ENCODE results near the gene PCDH1. TPM values are rescaled to one million over a fixed set of nuclear protein-coding genes. Genes with fewer than 3 reads are reported as not detected.

The PCDH1 gene
- total RNA-seq, 1 experiment from 2014 or later: 0.45 TPM

DNA sequence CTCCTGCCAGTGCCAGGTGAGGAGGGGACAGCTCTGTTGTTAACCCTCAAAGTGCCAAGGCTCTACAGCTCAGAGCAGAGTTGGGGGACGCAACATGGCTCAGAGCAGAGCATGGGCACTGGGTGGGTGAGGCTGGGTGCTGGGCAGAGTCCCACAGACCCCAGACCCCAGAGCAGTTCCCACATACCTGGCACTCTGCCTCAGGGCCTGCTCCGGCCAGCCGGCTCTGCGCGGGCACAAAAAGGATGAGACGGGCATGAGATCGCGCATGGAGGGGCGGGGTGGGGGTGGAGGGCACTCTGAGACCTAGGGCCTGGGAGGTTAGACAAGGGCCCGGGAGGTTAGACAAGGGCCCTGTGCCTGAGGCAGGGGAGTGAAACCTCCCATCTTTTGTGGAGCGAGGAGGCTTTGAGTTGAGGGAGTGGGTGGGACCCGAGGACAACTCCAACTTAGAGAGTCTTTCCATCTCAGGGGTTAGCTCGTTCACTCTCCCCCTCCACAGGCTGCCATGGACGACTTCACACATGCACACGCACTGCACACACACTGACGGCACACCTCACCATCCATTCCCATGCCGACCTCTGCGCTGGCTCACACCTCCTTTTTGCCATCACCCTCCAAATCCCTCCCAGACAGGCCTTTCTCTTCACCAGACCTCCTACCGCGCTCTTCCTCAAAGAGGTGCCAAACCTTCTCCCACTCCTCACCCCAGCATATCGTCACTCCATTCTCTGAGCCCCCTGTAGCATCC lies 22.0 kb downstream of the PCDH1 start:
- ChIA-PET CTCF (no interaction called here), POLR2A (ENCODE audit: low non-redundant PET) (no interaction called here)
- H3K4me3 ChIP-seq (ENCODE audit: low read depth, low read length, poor library complexity, severe bottlenecking): no peak overlapping the region
- no peak for DNase-seq (ENCODE audit: low spot score)
- no peak overlapping the region for H3K27ac ChIP-seq (ENCODE audit: low read depth, low read length, poor library complexity, severe bottlenecking)
- peaks cover under 1% of the 10 kb centered on the region for H3K4me1 ChIP-seq (ENCODE audit: insufficient read depth, low read length, poor library complexity, severe bottlenecking)
- peaks cover 4% of the 10 kb centered on the region for H3K27me3 ChIP-seq (replicated peaks; ENCODE audit: insufficient read depth, low read depth, low read length, poor library complexity)
- no peaks in the 10 kb centered on the region for H3K9me3 ChIP-seq (ENCODE audit: low read depth, low read length, poor library complexity, severe bottlenecking)
- BruUV-seq (replicated peaks): no TSS peak
- H3K36me3 ChIP-seq (ENCODE audit: insufficient read depth, low read length, poor library complexity, severe bottlenecking): no peaks in the 10 kb centered on the region
- no peak for TF ChIP-seq EZH2 (IDR thresholded peaks at IDR 0.05; ENCODE audit: borderline replicate concordance, low read depth, low read length, poor library complexity, severe bottlenecking)
- TF ChIP-seq, protein P1, sequence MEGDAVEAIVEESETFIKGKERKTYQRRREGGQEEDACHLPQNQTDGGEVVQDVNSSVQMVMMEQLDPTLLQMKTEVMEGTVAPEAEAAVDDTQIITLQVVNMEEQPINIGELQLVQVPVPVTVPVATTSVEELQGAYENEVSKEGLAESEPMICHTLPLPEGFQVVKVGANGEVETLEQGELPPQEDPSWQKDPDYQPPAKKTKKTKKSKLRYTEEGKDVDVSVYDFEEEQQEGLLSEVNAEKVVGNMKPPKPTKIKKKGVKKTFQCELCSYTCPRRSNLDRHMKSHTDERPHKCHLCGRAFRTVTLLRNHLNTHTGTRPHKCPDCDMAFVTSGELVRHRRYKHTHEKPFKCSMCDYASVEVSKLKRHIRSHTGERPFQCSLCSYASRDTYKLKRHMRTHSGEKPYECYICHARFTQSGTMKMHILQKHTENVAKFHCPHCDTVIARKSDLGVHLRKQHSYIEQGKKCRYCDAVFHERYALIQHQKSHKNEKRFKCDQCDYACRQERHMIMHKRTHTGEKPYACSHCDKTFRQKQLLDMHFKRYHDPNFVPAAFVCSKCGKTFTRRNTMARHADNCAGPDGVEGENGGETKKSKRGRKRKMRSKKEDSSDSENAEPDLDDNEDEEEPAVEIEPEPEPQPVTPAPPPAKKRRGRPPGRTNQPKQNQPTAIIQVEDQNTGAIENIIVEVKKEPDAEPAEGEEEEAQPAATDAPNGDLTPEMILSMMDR (conservative IDR thresholded peaks at IDR 0.05; ENCODE audit: low read depth, low read length): no peak
- intact Hi-C loops (cut with micrococcal nuclease; ENCODE audit: unreplicated experiment): no loop called here

DNA sequence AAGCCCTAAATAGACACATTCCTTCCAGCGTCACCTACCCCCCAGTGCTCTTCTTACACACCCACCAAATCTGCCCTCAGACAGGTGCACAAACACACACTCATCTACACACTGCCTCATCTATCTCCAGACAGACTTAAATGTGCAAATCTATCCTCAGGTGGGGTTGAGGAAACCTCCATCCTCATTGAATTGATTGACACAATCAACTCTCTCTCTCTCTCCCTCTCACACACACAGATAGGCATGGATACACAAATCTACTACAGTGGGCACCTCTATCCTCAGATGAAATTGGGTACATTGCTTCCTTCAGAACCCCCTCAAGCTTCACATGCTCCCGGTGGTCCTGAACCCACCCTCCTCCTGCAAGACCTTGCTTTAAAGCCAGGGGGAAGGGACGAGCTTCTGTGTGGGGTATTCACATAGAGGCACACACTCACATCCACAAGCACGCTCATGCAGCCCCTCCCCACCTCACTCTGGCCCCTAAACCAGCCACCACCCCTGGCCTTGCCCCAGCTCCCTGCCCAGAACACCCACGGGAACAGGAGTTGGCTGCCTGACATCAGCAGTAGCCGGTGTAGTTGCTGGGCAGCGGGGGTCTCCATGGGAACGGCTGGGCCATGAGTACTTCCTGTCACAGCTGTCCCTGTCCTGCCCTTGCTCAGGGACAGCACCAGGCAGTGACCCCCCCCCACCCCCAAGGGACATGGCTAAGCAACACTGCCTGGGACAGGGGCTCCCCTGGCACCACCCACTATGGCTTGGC lies 22.8 kb downstream of the PCDH1 start:
- no peak for DNase-seq (ENCODE audit: low spot score)
- peaks cover 4% of the 10 kb centered on the region for H3K27me3 ChIP-seq (replicated peaks; ENCODE audit: insufficient read depth, low read depth, low read length, poor library complexity)
- CTCF ChIA-PET: no interaction called here
- H3K9me3 ChIP-seq (ENCODE audit: low read depth, low read length, poor library complexity, severe bottlenecking): no peaks in the 10 kb centered on the region
- peaks cover 6% of the 10 kb centered on the region for H3K4me1 ChIP-seq (ENCODE audit: insufficient read depth, low read length, poor library complexity, severe bottlenecking)
- intact Hi-C loops (cut with micrococcal nuclease; ENCODE audit: unreplicated experiment): no loop called here
- TF ChIP-seq EZH2 (IDR thresholded peaks at IDR 0.05; ENCODE audit: borderline replicate concordance, low read depth, low read length, poor library complexity, severe bottlenecking): no peak
- TF ChIP-seq, protein P1 (conservative IDR thresholded peaks at IDR 0.05; ENCODE audit: low read depth, low read length): no peak
- H3K27ac ChIP-seq (ENCODE audit: low read depth, low read length, poor library complexity, severe bottlenecking): no peak overlapping the region
- BruUV-seq (replicated peaks): no TSS peak
- POLR2A ChIA-PET (ENCODE audit: low non-redundant PET): no interaction called here
- no peaks in the 10 kb centered on the region for H3K36me3 ChIP-seq (ENCODE audit: insufficient read depth, low read length, poor library complexity, severe bottlenecking)
- H3K4me3 ChIP-seq (ENCODE audit: low read depth, low read length, poor library complexity, severe bottlenecking): no peak overlapping the region

DNA sequence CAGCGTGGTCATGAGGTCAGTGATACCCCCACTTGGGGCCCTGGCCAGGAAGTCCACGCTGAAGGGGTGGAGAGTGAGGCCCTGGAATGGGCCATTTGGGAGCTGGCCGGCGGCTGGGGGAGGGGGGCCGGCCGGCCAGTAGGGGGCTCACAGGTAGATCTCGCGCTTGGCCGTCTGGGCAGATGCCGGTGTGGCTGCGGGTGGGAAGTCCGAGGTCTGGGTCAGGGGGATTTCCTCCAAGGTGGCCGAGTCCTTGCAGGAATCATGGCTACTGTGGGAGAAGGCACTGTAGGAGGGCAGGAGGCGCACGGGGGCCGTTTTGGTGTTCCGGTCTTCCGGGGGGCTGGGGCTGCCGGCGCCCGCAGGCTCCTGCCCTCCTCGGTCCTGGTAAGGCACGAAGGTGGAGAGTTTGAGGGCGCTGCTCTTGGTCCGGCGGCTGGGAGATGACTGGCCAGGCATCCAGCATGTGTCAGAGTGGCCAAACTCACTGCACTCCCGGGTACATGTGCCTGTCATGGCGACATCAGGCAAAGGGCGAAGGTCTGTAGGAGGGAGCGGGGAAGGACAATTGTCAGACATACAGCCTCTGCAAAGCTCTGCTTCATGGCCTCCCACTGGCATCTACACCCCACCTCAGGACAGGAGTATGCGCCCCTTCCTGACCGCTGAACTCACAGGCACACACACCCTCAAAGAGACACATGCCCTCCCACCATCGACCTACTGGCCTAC lies 24.1 kb downstream of the PCDH1 start:
- Histone ChIP-seq H3K36me3 (ENCODE audit: insufficient read depth, low read length, poor library complexity, severe bottlenecking) (no peaks in the 10 kb centered on the region), H3K27ac (ENCODE audit: low read depth, low read length, poor library complexity, severe bottlenecking) (no peak overlapping the region), H3K9me3 (ENCODE audit: low read depth, low read length, poor library complexity, severe bottlenecking) (no peaks in the 10 kb centered on the region), H3K4me1 (ENCODE audit: insufficient read depth, low read length, poor library complexity, severe bottlenecking) (peaks cover 9% of the 10 kb centered on the region), H3K4me3 (ENCODE audit: low read depth, low read length, poor library complexity, severe bottlenecking) (no peak overlapping the region), H3K27me3 (replicated peaks; ENCODE audit: insufficient read depth, low read depth, low read length, poor library complexity) (no peaks in the 10 kb centered on the region)
- intact Hi-C loops (cut with micrococcal nuclease; ENCODE audit: unreplicated experiment): no loop called here
- no peak for DNase-seq (ENCODE audit: low spot score)
- POLR2A ChIA-PET (ENCODE audit: low non-redundant PET): no interaction called here
- CTCF ChIA-PET: no interaction called here
- BruUV-seq (replicated peaks): no TSS peak
- TF ChIP-seq, protein P1 (conservative IDR thresholded peaks at IDR 0.05; ENCODE audit: low read depth, low read length): no peak
- no peak for TF ChIP-seq EZH2 (IDR thresholded peaks at IDR 0.05; ENCODE audit: borderline replicate concordance, low read depth, low read length, poor library complexity, severe bottlenecking)

Data from A673 (cell line).